HEK293 (cell line): ENCODE data around the gene ATP6V0B.

ENCODE experiments used
- CTCF ChIA-PET: fragments of 350-600 bp; formaldehyde crosslinking; extraction: SDS; loops from one replicate; lab custom pipeline; 2021; ENCODE audit warnings: antibody characterized with exemption; lab: Yijun Ruan, JAX
- POLR2A ChIA-PET: fragments of 300-600 bp; formaldehyde crosslinking; extraction: SDS; loops from one replicate; lab custom pipeline; 2020; ENCODE audit warnings: antibody characterized with exemption, inconsistent platforms; lab: Yijun Ruan, JAX
- H3K27ac ChIP-seq: fragments of 200-500 bp; sonication (Bioruptor generic); 2 replicates; pipeline ENCODE4 v1.5.1; 2014; ENCODE audit warnings: low read depth, low read length, control low read depth, inconsistent platforms; ENCODE audit errors: extremely low read depth
- H3K36me3 ChIP-seq, 2 experiments: fragments of 200-500 bp in 1 of 2; sonication (Bioruptor generic) in 1 of 2; 1 replicate in 1 of 2; 2 replicates in 1 of 2; pipeline ENCODE4 v1.5.1; 2014 to 2017; ENCODE audit warnings: inconsistent platforms in 2 of 2, low read length in 2 of 2; ENCODE audit not compliant: control insufficient read depth in 2 of 2, insufficient read depth in 1 of 2
- H3K4me1 ChIP-seq: fragments of 200-500 bp; sonication (Bioruptor generic); 2 replicates; pipeline ENCODE4 v1.5.1; 2014; ENCODE audit warnings: mild to moderate bottlenecking, low read length, inconsistent platforms; ENCODE audit not compliant: control insufficient read depth, insufficient read depth
- H3K4me3 ChIP-seq: 2 replicates; pipeline ENCODE4 v1.5.1; 2011; ENCODE audit warnings: low read depth, mild to moderate bottlenecking, control low read depth, low read length, moderate library complexity
- H3K9me3 ChIP-seq: fragments of 200-500 bp; sonication (Bioruptor generic); 2 replicates; pipeline ENCODE4 v1.5.1; 2014; ENCODE audit warnings: low read depth, low read length, inconsistent platforms; ENCODE audit not compliant: control insufficient read depth, insufficient read depth
- GLIS1 ChIP-seq: fragments of 450-650 bp; formaldehyde crosslinking; IDR thresholded peaks from 2 replicates; pipeline ENCODE4 v1.5.1; 2016; ENCODE audit warnings: missing biosample characterization, missing genetic modification characterization
- KLF7 ChIP-seq: fragments of 450-650 bp; formaldehyde crosslinking; IDR thresholded peaks from 2 replicates; pipeline ENCODE4 v1.5.1; 2016; ENCODE audit warnings: missing biosample characterization, missing genetic modification characterization, borderline replicate concordance
- REPIN1 ChIP-seq: fragments of 450-650 bp; formaldehyde crosslinking; IDR thresholded peaks from 2 replicates; pipeline ENCODE4 v1.5.1; 2017; ENCODE audit warnings: missing biosample characterization, missing genetic modification characterization, low read depth
- ZBTB20 ChIP-seq: fragments of 450-650 bp; formaldehyde crosslinking; IDR thresholded peaks from 2 replicates; pipeline ENCODE4 v1.5.1; 2016; ENCODE audit warnings: missing biosample characterization, missing genetic modification characterization
- ZEB2 ChIP-seq: fragments of 450-650 bp; formaldehyde crosslinking; IDR thresholded peaks from 2 replicates; pipeline ENCODE4 v1.5.1; 2016; ENCODE audit warnings: missing biosample characterization, missing genetic modification characterization
- ZFP37 ChIP-seq: fragments of 450-650 bp; formaldehyde crosslinking; IDR thresholded peaks from 2 replicates; pipeline ENCODE4 v1.5.1; 2016; ENCODE audit warnings: missing biosample characterization, missing genetic modification characterization
- ZNF157 ChIP-seq: fragments of 450-650 bp; formaldehyde crosslinking; IDR thresholded peaks from 2 replicates; pipeline ENCODE4 v1.5.1; 2016; ENCODE audit warnings: missing biosample characterization, missing genetic modification characterization
- ZNF324 ChIP-seq: fragments of 450-650 bp; formaldehyde crosslinking; IDR thresholded peaks from 2 replicates; pipeline ENCODE4 v1.5.1; 2016; ENCODE audit warnings: missing biosample characterization, missing genetic modification characterization
- ZNF335 ChIP-seq: fragments of 450-650 bp; formaldehyde crosslinking; conservative IDR thresholded peaks from 2 replicates; pipeline ENCODE4 v1.5.1; 2016; ENCODE audit warnings: missing biosample characterization, missing genetic modification characterization
- ZNF341 ChIP-seq: fragments of 450-650 bp; formaldehyde crosslinking; IDR thresholded peaks from 2 replicates; pipeline ENCODE4; 2016; ENCODE audit warnings: low read depth, missing biosample characterization, missing genetic modification characterization
- ZNF366 ChIP-seq: fragments of 450-650 bp; formaldehyde crosslinking; conservative IDR thresholded peaks from 2 replicates; pipeline ENCODE4 v1.5.1; 2016; ENCODE audit warnings: missing biosample characterization, missing genetic modification characterization
- ZNF394 ChIP-seq: fragments of 450-650 bp; formaldehyde crosslinking; IDR thresholded peaks from 2 replicates; pipeline ENCODE4 v1.5.1; 2016; ENCODE audit warnings: missing biosample characterization, missing genetic modification characterization, mild to moderate bottlenecking, moderate library complexity, borderline replicate concordance
- ZNF404 ChIP-seq: fragments of 450-650 bp; formaldehyde crosslinking; IDR thresholded peaks from 2 replicates; pipeline ENCODE4 v1.5.1; 2017; ENCODE audit warnings: missing biosample characterization, missing genetic modification characterization
- ZNF416 ChIP-seq: fragments of 450-650 bp; formaldehyde crosslinking; IDR thresholded peaks from 2 replicates; pipeline ENCODE4 v1.5.1; 2016; ENCODE audit warnings: missing biosample characterization, missing genetic modification characterization
- ZNF514 ChIP-seq: fragments of 450-650 bp; formaldehyde crosslinking; IDR thresholded peaks from 2 replicates; pipeline ENCODE4 v1.5.1; 2016; ENCODE audit warnings: missing biosample characterization, missing genetic modification characterization
- ZNF585B ChIP-seq: fragments of 450-650 bp; formaldehyde crosslinking; IDR thresholded peaks from 2 replicates; pipeline ENCODE4 v1.5.1; 2016; ENCODE audit warnings: missing biosample characterization, missing genetic modification characterization
- ZSCAN30 ChIP-seq: fragments of 450-650 bp; IDR thresholded peaks from 2 replicates; pipeline ENCODE4 v1.5.1; 2018; ENCODE audit warnings: missing biosample characterization, mild to moderate bottlenecking, missing genetic modification characterization, moderate library complexity
- ZXDB ChIP-seq: fragments of 450-650 bp; formaldehyde crosslinking; IDR thresholded peaks from 2 replicates; pipeline ENCODE4 v1.5.1; 2016; ENCODE audit warnings: missing biosample characterization, missing genetic modification characterization
- TF ChIP-seq, protein P1 (sequence below): fragments of 450-650 bp; formaldehyde crosslinking; IDR thresholded peaks from 2 replicates; pipeline ENCODE4 v1.5.1; 2016; ENCODE audit warnings: missing biosample characterization, missing genetic modification characterization
- TF ChIP-seq, protein P2 (sequence below): fragments of 450-650 bp; formaldehyde crosslinking; IDR thresholded peaks from 2 replicates; pipeline ENCODE4 v1.5.1; 2016; ENCODE audit warnings: missing biosample characterization, missing genetic modification characterization
- TF ChIP-seq, protein P3 (sequence below): fragments of 450-650 bp; formaldehyde crosslinking; IDR thresholded peaks from 2 replicates; pipeline ENCODE4 v1.5.1; 2016; ENCODE audit warnings: missing biosample characterization, missing genetic modification characterization
- TF ChIP-seq, protein P4 (sequence below): fragments of 450-650 bp; formaldehyde crosslinking; IDR thresholded peaks from 2 replicates; pipeline ENCODE4 v1.5.1; 2017; ENCODE audit warnings: missing biosample characterization, missing genetic modification characterization
- TF ChIP-seq, protein P5 (sequence below): fragments of 450-650 bp; formaldehyde crosslinking; optimal IDR thresholded peaks from 2 replicates; pipeline ENCODE3; 2016; ENCODE audit warnings: missing biosample characterization, mild to moderate bottlenecking, missing genetic modification characterization
- TF ChIP-seq, protein P6 (sequence below): fragments of 450-650 bp; formaldehyde crosslinking; IDR thresholded peaks from 2 replicates; pipeline ENCODE4 v1.5.1; 2016; ENCODE audit warnings: missing biosample characterization, missing genetic modification characterization

The ATP6V0B gene

DNA sequence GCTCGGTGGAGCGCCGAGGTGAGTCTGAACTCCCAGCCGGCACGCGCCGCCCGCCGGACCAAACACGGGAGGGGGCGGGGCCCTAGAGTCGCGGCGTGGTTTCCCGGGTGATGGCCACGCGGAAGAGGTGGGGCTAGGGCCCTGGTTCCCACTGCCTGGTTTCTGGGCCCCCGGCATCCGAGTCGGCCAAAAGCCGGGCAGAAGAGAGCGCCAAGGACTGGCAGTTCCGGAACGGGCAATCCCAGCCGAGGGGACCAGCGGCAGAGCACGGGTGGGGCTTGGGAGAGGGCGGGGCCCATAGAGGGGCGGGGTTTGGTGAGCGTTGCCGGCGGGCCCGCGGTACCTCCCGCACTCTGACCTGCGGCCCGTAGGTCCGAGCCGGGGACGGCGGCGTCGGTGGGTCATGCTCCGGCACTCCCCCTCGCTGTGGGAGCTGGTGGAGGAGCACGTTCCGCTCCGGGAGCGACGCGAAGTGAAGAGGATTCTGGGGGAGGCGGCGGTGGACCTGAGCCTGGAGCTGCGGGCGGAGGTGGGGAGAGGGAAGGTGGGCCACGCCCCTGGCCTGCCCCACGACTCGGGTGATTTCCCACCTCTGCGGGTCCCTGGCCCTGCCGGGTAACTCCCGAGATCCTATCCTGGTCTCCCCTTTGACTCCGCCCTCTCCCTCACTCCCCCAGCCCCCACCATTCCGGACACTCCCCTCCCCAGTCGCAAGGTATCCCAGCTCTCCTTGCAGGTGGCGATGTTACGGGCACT, 16.9 kb downstream of the ATP6V0B start, which contains the start of gene CCDC24:
Gene CCDC24 (plus strand): TSS at position 124 of the 756 bp plus-strand sequence. CDS start 280 bp downstream, at position 404.
- Histone ChIP-seq H3K36me3 (peaks cover 0 to 14% of the 10 kb centered on the region in 2 experiments; a peak in 2 of 3 replicates), H3K9me3 (no peaks in the 10 kb centered on the region), H3K4me1 (no peaks in the 10 kb centered on the region), H3K27ac (peak within 1 kb of the TSS; percentile 39; the same call in 1 of the 2 replicates), H3K4me3 (peak within 1 kb of the TSS; percentile 72)
- CTCF ChIA-PET = interaction anchor here (0.7 to 6.5 kb wide), 7 partner anchors 14 to 295 kb away, joined by 3 to 53 read pairs (median 7); no protein-coding TSS in a partner anchor
- POLR2A ChIA-PET = interaction anchor here (0.5 to 1.8 kb wide), 5 partner anchors 16 to 507 kb away, joined by 3 to 15 read pairs (median 4); partner anchors contain the start of gene ATP6V0B
- TF ChIP-seq ZNF341 (tag by site-specific recombination) (peak; percentile 54), ZNF157 (tag by site-specific recombination) (no peak), ZNF366 (tag by site-specific recombination) (0 out of 2 replicates have a peak, but pooled peaks have one; percentile 29), ZNF585B (no peak), ZSCAN30 (0 out of 2 replicates have a peak, but pooled peaks have one; percentile 4), ZNF324 (tag by site-specific recombination) (no peak), KLF7 (0 out of 2 replicates have a peak, but pooled peaks have one; percentile 27), ZNF514 (tag by site-specific recombination) (no peak), ZNF404 (no peak), ZNF416 (tag by site-specific recombination) (no peak), ZEB2 (tag by site-specific recombination) (peak; percentile 52; the same call in 1 of the 2 replicates), ZFP37 (tag by site-specific recombination) (no peak), ZBTB20 (tag by site-specific recombination) (peak; percentile 90), ZNF335 (tag by site-specific recombination) (peak; percentile 85), ZXDB (tag by site-specific recombination) (peak; percentile 68), GLIS1 (tag by site-specific recombination) (peak; percentile 91), ZNF394 (tag by site-specific recombination) (0 out of 2 replicates have a peak, but pooled peaks have one; percentile 25), REPIN1 (tag by site-specific recombination) (no peak)
- TF ChIP-seq, protein P1, sequence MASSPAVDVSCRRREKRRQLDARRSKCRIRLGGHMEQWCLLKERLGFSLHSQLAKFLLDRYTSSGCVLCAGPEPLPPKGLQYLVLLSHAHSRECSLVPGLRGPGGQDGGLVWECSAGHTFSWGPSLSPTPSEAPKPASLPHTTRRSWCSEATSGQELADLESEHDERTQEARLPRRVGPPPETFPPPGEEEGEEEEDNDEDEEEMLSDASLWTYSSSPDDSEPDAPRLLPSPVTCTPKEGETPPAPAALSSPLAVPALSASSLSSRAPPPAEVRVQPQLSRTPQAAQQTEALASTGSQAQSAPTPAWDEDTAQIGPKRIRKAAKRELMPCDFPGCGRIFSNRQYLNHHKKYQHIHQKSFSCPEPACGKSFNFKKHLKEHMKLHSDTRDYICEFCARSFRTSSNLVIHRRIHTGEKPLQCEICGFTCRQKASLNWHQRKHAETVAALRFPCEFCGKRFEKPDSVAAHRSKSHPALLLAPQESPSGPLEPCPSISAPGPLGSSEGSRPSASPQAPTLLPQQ (tag by site-specific recombination) = peak; percentile 72; the same call in 1 of the 2 replicates
- TF ChIP-seq, protein P2, sequence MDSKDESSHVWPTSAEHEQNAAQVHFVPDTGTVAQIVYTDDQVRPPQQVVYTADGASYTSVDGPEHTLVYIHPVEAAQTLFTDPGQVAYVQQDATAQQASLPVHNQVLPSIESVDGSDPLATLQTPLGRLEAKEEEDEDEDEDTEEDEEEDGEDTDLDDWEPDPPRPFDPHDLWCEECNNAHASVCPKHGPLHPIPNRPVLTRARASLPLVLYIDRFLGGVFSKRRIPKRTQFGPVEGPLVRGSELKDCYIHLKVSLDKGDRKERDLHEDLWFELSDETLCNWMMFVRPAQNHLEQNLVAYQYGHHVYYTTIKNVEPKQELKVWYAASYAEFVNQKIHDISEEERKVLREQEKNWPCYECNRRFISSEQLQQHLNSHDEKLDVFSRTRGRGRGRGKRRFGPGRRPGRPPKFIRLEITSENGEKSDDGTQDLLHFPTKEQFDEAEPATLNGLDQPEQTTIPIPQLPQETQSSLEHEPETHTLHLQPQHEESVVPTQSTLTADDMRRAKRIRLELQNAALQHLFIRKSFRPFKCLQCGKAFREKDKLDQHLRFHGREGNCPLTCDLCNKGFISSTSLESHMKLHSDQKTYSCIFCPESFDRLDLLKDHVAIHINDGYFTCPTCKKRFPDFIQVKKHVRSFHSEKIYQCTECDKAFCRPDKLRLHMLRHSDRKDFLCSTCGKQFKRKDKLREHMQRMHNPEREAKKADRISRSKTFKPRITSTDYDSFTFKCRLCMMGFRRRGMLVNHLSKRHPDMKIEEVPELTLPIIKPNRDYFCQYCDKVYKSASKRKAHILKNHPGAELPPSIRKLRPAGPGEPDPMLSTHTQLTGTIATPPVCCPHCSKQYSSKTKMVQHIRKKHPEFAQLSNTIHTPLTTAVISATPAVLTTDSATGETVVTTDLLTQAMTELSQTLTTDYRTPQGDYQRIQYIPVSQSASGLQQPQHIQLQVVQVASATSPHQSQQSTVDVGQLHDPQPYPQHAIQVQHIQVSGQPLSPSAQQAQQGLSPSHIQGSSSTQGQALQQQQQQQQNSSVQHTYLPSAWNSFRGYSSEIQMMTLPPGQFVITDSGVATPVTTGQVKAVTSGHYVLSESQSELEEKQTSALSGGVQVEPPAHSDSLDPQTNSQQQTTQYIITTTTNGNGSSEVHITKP = peak; percentile 96
- TF ChIP-seq, protein P3, sequence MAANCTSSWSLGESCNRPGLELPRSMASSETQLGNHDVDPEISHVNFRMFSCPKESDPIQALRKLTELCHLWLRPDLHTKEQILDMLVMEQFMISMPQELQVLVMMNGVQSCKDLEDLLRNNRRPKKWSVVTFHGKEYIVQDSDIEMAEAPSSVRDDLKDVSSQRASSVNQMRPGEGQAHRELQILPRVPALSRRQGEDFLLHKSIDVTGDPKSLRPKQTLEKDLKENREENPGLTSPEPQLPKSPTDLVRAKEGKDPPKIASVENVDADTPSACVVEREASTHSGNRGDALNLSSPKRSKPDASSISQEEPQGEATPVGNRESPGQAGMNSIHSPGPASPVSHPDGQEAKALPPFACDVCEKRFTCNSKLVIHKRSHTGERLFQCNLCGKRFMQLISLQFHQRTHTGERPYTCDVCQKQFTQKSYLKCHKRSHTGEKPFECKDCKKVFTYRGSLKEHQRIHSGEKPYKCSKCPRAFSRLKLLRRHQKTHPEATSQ (tag by site-specific recombination) = no peak
- TF ChIP-seq, protein P4, sequence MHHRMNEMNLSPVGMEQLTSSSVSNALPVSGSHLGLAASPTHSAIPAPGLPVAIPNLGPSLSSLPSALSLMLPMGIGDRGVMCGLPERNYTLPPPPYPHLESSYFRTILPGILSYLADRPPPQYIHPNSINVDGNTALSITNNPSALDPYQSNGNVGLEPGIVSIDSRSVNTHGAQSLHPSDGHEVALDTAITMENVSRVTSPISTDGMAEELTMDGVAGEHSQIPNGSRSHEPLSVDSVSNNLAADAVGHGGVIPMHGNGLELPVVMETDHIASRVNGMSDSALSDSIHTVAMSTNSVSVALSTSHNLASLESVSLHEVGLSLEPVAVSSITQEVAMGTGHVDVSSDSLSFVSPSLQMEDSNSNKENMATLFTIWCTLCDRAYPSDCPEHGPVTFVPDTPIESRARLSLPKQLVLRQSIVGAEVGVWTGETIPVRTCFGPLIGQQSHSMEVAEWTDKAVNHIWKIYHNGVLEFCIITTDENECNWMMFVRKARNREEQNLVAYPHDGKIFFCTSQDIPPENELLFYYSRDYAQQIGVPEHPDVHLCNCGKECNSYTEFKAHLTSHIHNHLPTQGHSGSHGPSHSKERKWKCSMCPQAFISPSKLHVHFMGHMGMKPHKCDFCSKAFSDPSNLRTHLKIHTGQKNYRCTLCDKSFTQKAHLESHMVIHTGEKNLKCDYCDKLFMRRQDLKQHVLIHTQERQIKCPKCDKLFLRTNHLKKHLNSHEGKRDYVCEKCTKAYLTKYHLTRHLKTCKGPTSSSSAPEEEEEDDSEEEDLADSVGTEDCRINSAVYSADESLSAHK (tag by site-specific recombination) = no peak
- TF ChIP-seq, protein P5, sequence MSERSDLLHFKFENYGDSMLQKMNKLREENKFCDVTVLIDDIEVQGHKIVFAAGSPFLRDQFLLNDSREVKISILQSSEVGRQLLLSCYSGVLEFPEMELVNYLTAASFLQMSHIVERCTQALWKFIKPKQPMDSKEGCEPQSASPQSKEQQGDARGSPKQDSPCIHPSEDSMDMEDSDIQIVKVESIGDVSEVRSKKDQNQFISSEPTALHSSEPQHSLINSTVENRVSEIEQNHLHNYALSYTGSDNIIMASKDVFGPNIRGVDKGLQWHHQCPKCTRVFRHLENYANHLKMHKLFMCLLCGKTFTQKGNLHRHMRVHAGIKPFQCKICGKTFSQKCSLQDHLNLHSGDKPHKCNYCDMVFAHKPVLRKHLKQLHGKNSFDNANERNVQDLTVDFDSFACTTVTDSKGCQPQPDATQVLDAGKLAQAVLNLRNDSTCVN (tag by site-specific recombination) = peak; percentile 68
- TF ChIP-seq, protein P6, sequence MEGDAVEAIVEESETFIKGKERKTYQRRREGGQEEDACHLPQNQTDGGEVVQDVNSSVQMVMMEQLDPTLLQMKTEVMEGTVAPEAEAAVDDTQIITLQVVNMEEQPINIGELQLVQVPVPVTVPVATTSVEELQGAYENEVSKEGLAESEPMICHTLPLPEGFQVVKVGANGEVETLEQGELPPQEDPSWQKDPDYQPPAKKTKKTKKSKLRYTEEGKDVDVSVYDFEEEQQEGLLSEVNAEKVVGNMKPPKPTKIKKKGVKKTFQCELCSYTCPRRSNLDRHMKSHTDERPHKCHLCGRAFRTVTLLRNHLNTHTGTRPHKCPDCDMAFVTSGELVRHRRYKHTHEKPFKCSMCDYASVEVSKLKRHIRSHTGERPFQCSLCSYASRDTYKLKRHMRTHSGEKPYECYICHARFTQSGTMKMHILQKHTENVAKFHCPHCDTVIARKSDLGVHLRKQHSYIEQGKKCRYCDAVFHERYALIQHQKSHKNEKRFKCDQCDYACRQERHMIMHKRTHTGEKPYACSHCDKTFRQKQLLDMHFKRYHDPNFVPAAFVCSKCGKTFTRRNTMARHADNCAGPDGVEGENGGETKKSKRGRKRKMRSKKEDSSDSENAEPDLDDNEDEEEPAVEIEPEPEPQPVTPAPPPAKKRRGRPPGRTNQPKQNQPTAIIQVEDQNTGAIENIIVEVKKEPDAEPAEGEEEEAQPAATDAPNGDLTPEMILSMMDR (tag by site-specific recombination) = 0 out of 2 replicates have a peak, but pooled peaks have one; percentile 25
